ENCODE measurements around the gene STX18. TPM values are rescaled to one million over a fixed set of nuclear protein-coding genes. Genes with fewer than 3 reads are reported as not detected.

Gene STX18
- total RNA-seq, 1 donor from 2014 or later: 36.7 TPM

- Mint-ChIP-seq H3K36me3 (peaks cover 21% of the 10 kb centered on the region), H3K4me3 (no peak overlapping the region), H3K27ac (no peak overlapping the region), H3K27me3 (no peaks in the 10 kb centered on the region), H3K9me3 (peaks cover 6% of the 10 kb centered on the region), H3K4me1 (ENCODE audit: unreplicated experiment) (peaks cover 17% of the 10 kb centered on the region)
- TF ChIP-seq CTCF (conservative IDR thresholded peaks at IDR 0.05): no peak
- no peak for DNase-seq (ENCODE audit: extremely low spot score, unreplicated experiment)
Observed at GRCh38 chr4:4582653-4583052, 40.8 kb upstream of the STX18 start.

GRCh38 chr4:4580494-4580893 lies 38.6 kb upstream of the STX18 start:
- no peak for DNase-seq (ENCODE audit: extremely low spot score, unreplicated experiment)
- H3K36me3 Mint-ChIP-seq: peaks cover 11% of the 10 kb centered on the region
- peaks cover 3% of the 10 kb centered on the region for H3K9me3 Mint-ChIP-seq
- H3K27ac Mint-ChIP-seq: no peak overlapping the region
- H3K27me3 Mint-ChIP-seq: no peaks in the 10 kb centered on the region
- TF ChIP-seq CTCF (conservative IDR thresholded peaks at IDR 0.05): no peak
- peaks cover 23% of the 10 kb centered on the region for H3K4me1 Mint-ChIP-seq (ENCODE audit: unreplicated experiment)
- H3K4me3 Mint-ChIP-seq: no peak overlapping the region

- peaks cover 13% of the 10 kb centered on the region for H3K36me3 Mint-ChIP-seq
- H3K4me1 Mint-ChIP-seq (ENCODE audit: unreplicated experiment): peaks cover 34% of the 10 kb centered on the region
- peaks cover 4% of the 10 kb centered on the region for H3K27me3 Mint-ChIP-seq
- no peaks in the 10 kb centered on the region for H3K9me3 Mint-ChIP-seq
- no peak for DNase-seq (ENCODE audit: extremely low spot score, unreplicated experiment)
- H3K27ac Mint-ChIP-seq: no peak overlapping the region
- no peak for TF ChIP-seq CTCF (conservative IDR thresholded peaks at IDR 0.05)
- H3K4me3 Mint-ChIP-seq: no peak overlapping the region
Observed at GRCh38 chr4:4578981-4579380, 37.1 kb upstream of the STX18 start.

GRCh38 chr4:4577359-4577875 lies 35.6 kb upstream of the STX18 start:
- Mint-ChIP-seq H3K4me3 (peak overlapping the region; percentile 26), H3K36me3 (peaks cover 9% of the 10 kb centered on the region), H3K9me3 (no peaks in the 10 kb centered on the region), H3K4me1 (ENCODE audit: unreplicated experiment) (peaks cover 48% of the 10 kb centered on the region), H3K27ac (no peak overlapping the region), H3K27me3 (peaks cover 4% of the 10 kb centered on the region)
- TF ChIP-seq CTCF (conservative IDR thresholded peaks at IDR 0.05): no peak
- no peak for DNase-seq (ENCODE audit: extremely low spot score, unreplicated experiment)

- peak overlapping the region; percentile 92 for H3K27ac Mint-ChIP-seq
Observed at GRCh38 chr4:4575284-4576211, 33.7 kb upstream of the STX18 start.

More at GRCh38 chr4:4575284-4576211, 33.7 kb upstream of the STX18 start:
- Mint-ChIP-seq H3K4me1 (ENCODE audit: unreplicated experiment) (peaks cover 48% of the 10 kb centered on the region), H3K36me3 (peaks cover 17% of the 10 kb centered on the region), H3K4me3 (peak overlapping the region; percentile 87), H3K27me3 (peaks cover 4% of the 10 kb centered on the region), H3K9me3 (no peaks in the 10 kb centered on the region)
- DNase-seq (ENCODE audit: extremely low spot score, unreplicated experiment): peak; percentile 82
- TF ChIP-seq CTCF (conservative IDR thresholded peaks at IDR 0.05): peak; percentile 78
